Neural cell (in vitro differentiated cells): ENCODE data around the gene DARS1.

Source experiments
- EZH2 ChIP-seq: fragments of 200-600, 300-800 bp; shearing (Covaris generic), sonication (generic); IDR thresholded peaks from 2 replicates; pipeline ENCODE4 v1.6.1; 2014; ENCODE audit warnings: antibody characterized with exemption, low read length, borderline replicate concordance, mild to moderate bottlenecking; ENCODE audit not compliant: insufficient read depth, poor library complexity, severe bottlenecking
- MXI1 ChIP-seq: fragments of 450-650 bp; conservative IDR thresholded peaks from 2 replicates; pipeline ENCODE4 v1.6.1; 2014; ENCODE audit warnings: antibody characterized with exemption, mild to moderate bottlenecking; ENCODE audit not compliant: poor library complexity, severe bottlenecking
- POLR2AphosphoS5 ChIP-seq: IDR thresholded peaks from 2 replicates; pipeline ENCODE4 v1.6.1; 2012
- RAD21 ChIP-seq: fragments of 450-650 bp; conservative IDR thresholded peaks from 2 replicates; pipeline ENCODE4 v1.6.1; 2014; ENCODE audit warnings: antibody characterized with exemption, mild to moderate bottlenecking, moderate library complexity
- SMC3 ChIP-seq: fragments of 450-650 bp; conservative IDR thresholded peaks from 2 replicates; pipeline ENCODE4 v1.6.1; 2014; ENCODE audit warnings: antibody characterized with exemption, mild to moderate bottlenecking, moderate library complexity; ENCODE audit not compliant: poor library complexity
- TAF1 ChIP-seq: IDR thresholded peaks from 2 replicates; pipeline ENCODE4 v1.6.1; 2012; ENCODE audit warnings: low read depth
- TF ChIP-seq, protein P1 (sequence below): fragments of 450-650 bp; IDR thresholded peaks from 2 replicates; pipeline ENCODE4 v1.5.1; 2014; ENCODE audit warnings: antibody characterized with exemption, mild to moderate bottlenecking, moderate library complexity; ENCODE audit not compliant: poor library complexity, severe bottlenecking
- TF ChIP-seq, protein P2 (sequence below): IDR thresholded peaks from 2 replicates; pipeline ENCODE4 v1.6.1; 2012; ENCODE audit warnings: borderline replicate concordance

DNA sequence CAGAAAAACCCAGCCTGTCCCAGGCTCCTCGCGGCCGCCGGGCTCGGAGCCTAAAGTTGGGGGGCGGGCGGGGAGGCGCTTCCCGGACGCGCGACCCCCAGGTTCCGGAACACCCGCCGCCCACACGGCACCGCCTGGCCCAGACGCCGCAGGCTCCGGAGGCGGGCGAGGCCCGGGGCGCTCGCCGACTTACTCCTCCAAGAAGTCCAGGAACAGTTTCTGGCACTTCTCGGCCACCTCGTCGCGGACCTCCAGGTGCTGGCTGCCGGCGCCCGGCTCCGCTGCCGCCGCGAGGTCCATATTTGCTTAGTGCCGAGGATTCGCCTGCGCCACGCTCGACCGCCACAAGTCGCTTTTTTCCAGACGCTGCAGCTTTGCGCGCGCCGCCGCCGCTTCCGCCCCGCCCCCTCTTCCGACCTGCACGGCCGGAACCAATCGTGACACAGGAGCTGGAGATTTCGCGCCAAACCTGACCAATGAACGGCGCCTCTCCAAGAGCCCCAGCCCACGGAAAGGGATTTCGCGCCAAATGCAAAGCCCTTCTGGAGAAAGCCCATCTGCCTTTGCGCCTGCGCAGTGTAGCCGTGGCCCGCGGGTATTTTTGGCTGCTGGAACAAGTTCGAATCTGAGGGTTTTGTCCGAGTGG is 109.2 kb downstream of the DARS1 start, which contains the start of gene MCM6:
- TF ChIP-seq, protein P1, sequence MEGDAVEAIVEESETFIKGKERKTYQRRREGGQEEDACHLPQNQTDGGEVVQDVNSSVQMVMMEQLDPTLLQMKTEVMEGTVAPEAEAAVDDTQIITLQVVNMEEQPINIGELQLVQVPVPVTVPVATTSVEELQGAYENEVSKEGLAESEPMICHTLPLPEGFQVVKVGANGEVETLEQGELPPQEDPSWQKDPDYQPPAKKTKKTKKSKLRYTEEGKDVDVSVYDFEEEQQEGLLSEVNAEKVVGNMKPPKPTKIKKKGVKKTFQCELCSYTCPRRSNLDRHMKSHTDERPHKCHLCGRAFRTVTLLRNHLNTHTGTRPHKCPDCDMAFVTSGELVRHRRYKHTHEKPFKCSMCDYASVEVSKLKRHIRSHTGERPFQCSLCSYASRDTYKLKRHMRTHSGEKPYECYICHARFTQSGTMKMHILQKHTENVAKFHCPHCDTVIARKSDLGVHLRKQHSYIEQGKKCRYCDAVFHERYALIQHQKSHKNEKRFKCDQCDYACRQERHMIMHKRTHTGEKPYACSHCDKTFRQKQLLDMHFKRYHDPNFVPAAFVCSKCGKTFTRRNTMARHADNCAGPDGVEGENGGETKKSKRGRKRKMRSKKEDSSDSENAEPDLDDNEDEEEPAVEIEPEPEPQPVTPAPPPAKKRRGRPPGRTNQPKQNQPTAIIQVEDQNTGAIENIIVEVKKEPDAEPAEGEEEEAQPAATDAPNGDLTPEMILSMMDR = peak; percentile 55
- TF ChIP-seq, protein P2, sequence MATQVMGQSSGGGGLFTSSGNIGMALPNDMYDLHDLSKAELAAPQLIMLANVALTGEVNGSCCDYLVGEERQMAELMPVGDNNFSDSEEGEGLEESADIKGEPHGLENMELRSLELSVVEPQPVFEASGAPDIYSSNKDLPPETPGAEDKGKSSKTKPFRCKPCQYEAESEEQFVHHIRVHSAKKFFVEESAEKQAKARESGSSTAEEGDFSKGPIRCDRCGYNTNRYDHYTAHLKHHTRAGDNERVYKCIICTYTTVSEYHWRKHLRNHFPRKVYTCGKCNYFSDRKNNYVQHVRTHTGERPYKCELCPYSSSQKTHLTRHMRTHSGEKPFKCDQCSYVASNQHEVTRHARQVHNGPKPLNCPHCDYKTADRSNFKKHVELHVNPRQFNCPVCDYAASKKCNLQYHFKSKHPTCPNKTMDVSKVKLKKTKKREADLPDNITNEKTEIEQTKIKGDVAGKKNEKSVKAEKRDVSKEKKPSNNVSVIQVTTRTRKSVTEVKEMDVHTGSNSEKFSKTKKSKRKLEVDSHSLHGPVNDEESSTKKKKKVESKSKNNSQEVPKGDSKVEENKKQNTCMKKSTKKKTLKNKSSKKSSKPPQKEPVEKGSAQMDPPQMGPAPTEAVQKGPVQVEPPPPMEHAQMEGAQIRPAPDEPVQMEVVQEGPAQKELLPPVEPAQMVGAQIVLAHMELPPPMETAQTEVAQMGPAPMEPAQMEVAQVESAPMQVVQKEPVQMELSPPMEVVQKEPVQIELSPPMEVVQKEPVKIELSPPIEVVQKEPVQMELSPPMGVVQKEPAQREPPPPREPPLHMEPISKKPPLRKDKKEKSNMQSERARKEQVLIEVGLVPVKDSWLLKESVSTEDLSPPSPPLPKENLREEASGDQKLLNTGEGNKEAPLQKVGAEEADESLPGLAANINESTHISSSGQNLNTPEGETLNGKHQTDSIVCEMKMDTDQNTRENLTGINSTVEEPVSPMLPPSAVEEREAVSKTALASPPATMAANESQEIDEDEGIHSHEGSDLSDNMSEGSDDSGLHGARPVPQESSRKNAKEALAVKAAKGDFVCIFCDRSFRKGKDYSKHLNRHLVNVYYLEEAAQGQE = peak; percentile 22
- TF ChIP-seq EZH2 (no peak), MXI1 (peak; percentile 90), POLR2AphosphoS5 (peak; percentile 66), TAF1 (no peak), SMC3 (no peak), RAD21 (peak; percentile 34)
